BLaER1 (cell line): ENCODE measurements around the gene FOXL3.

Source experiments
- H3K27ac ChIP-seq: shearing (Covaris generic); formaldehyde crosslinking; 2 replicates; pipeline ENCODE4 v1.8.1; 2022
- H3K27me3 ChIP-seq: shearing (Covaris generic); formaldehyde crosslinking; 2 replicates; pipeline ENCODE4 v1.8.1; 2022
- H3K36me3 ChIP-seq: shearing (Covaris generic); formaldehyde crosslinking; 2 replicates; pipeline ENCODE4 v1.8.1; 2022
- H3K4me1 ChIP-seq: shearing (Covaris generic); formaldehyde crosslinking; 2 replicates; pipeline ENCODE4 v1.8.1; 2022
- H3K4me2 ChIP-seq: shearing (Covaris generic); formaldehyde crosslinking; 2 replicates; pipeline ENCODE4 v1.8.1; 2022
- H3K4me3 ChIP-seq: shearing (Covaris generic); formaldehyde crosslinking; 2 replicates; pipeline ENCODE4 v1.8.1; 2022
- H3K9ac ChIP-seq: shearing (Covaris generic); formaldehyde crosslinking; 2 replicates; pipeline ENCODE4 v1.8.1; 2022
- H3K9me3 ChIP-seq: shearing (Covaris generic); formaldehyde crosslinking; 2 replicates; pipeline ENCODE4 v1.8.1; 2022
- H4K20me1 ChIP-seq: shearing (Covaris generic); formaldehyde crosslinking; 2 replicates; pipeline ENCODE4 v1.8.1; 2022
- Cebpa-rat ChIP-seq: shearing (Covaris generic); IDR thresholded peaks from 2 replicates; pipeline ENCODE4 v1.8.1; 2022

FOXL3 gene

GRCh38 chr7:247636-248035 lies 42.3 kb upstream of the FOXL3 start:
- Histone ChIP-seq H3K27me3 (no peaks in the 10 kb centered on the region), H3K4me2 (no peak overlapping the region), H4K20me1 (peaks cover 47% of the 10 kb centered on the region), H3K27ac (no peak overlapping the region), H3K4me3 (no peak overlapping the region), H3K4me1 (no peaks in the 10 kb centered on the region; the same call in 1 of the 2 replicates), H3K9ac (no peak overlapping the region), H3K9me3 (no peaks in the 10 kb centered on the region), H3K36me3 (peaks cover 89% of the 10 kb centered on the region)
- TF ChIP-seq Cebpa-rat: no peak

GRCh38 chr7:248732-249435 lies 41.1 kb upstream of the FOXL3 start:
- Histone ChIP-seq H3K4me1 (no peaks in the 10 kb centered on the region; the same call in 1 of the 2 replicates), H4K20me1 (peaks cover 42% of the 10 kb centered on the region), H3K27me3 (no peaks in the 10 kb centered on the region), H3K9me3 (peaks cover 10% of the 10 kb centered on the region), H3K4me2 (no peak overlapping the region), H3K9ac (no peak overlapping the region), H3K4me3 (no peak overlapping the region), H3K36me3 (peaks cover 99% of the 10 kb centered on the region), H3K27ac (no peak overlapping the region)
- no peak for TF ChIP-seq Cebpa-rat

- peaks cover 100% of the 10 kb centered on the region for H3K36me3 ChIP-seq
- H3K4me2 ChIP-seq: no peak overlapping the region
- no peak overlapping the region for H3K27ac ChIP-seq
- H3K4me3 ChIP-seq: no peak overlapping the region
- H3K27me3 ChIP-seq: no peaks in the 10 kb centered on the region
- peaks cover 31% of the 10 kb centered on the region for H4K20me1 ChIP-seq
- no peaks in the 10 kb centered on the region; the same call in 1 of the 2 replicates for H3K4me1 ChIP-seq
- H3K9ac ChIP-seq: no peak overlapping the region
- TF ChIP-seq Cebpa-rat: no peak
- peaks cover 21% of the 10 kb centered on the region for H3K9me3 ChIP-seq
Measured at GRCh38 chr7:249989-250388, 40.0 kb upstream of the FOXL3 start.

- H3K4me3 ChIP-seq: no peak overlapping the region
- H3K27ac ChIP-seq: no peak overlapping the region
- no peaks in the 10 kb centered on the region; the same call in 1 of the 2 replicates for H3K4me1 ChIP-seq
- H3K9me3 ChIP-seq: peaks cover 26% of the 10 kb centered on the region
- peaks cover 25% of the 10 kb centered on the region for H4K20me1 ChIP-seq
- no peak for TF ChIP-seq Cebpa-rat
- H3K9ac ChIP-seq: no peak overlapping the region
- H3K36me3 ChIP-seq: peaks cover 100% of the 10 kb centered on the region
- no peaks in the 10 kb centered on the region for H3K27me3 ChIP-seq
- H3K4me2 ChIP-seq: no peak overlapping the region
Measured at GRCh38 chr7:250523-250922, 39.4 kb upstream of the FOXL3 start.

GRCh38 chr7:251005-251404 lies 39.0 kb upstream of the FOXL3 start:
- H3K36me3 ChIP-seq: peaks cover 100% of the 10 kb centered on the region
- peaks cover 31% of the 10 kb centered on the region for H3K9me3 ChIP-seq

GRCh38 chr7:251446-252175 lies 38.4 kb upstream of the FOXL3 start:
- Histone ChIP-seq H3K27me3 (no peaks in the 10 kb centered on the region), H4K20me1 (peaks cover 14% of the 10 kb centered on the region; the same call in 1 of the 2 replicates), H3K9me3 (peaks cover 37% of the 10 kb centered on the region), H3K9ac (no peak overlapping the region), H3K4me2 (no peak overlapping the region), H3K36me3 (peaks cover 100% of the 10 kb centered on the region), H3K4me1 (no peaks in the 10 kb centered on the region), H3K27ac (no peak overlapping the region), H3K4me3 (no peak overlapping the region)
- TF ChIP-seq Cebpa-rat: no peak

More at GRCh38 chr7:251005-251404, 39.0 kb upstream of the FOXL3 start:
- H3K9ac ChIP-seq: no peak overlapping the region
- TF ChIP-seq Cebpa-rat: no peak
- peaks cover 21% of the 10 kb centered on the region; the same call in 1 of the 2 replicates for H4K20me1 ChIP-seq
- H3K4me1 ChIP-seq: no peaks in the 10 kb centered on the region; the same call in 1 of the 2 replicates
- H3K27ac ChIP-seq: no peak overlapping the region
- no peak overlapping the region for H3K4me2 ChIP-seq
- H3K27me3 ChIP-seq: no peaks in the 10 kb centered on the region
- H3K4me3 ChIP-seq: no peak overlapping the region

GRCh38 chr7:252216-252965 lies 37.6 kb upstream of the FOXL3 start:
- Histone ChIP-seq H3K9me3 (peaks cover 45% of the 10 kb centered on the region), H3K4me3 (no peak overlapping the region), H3K27me3 (no peaks in the 10 kb centered on the region), H4K20me1 (peaks cover 7% of the 10 kb centered on the region; the same call in 1 of the 2 replicates), H3K9ac (no peak overlapping the region), H3K27ac (no peak overlapping the region), H3K36me3 (peaks cover 100% of the 10 kb centered on the region), H3K4me2 (no peak overlapping the region), H3K4me1 (no peaks in the 10 kb centered on the region)
- no peak for TF ChIP-seq Cebpa-rat

- Histone ChIP-seq H3K36me3 (peaks cover 100% of the 10 kb centered on the region), H4K20me1 (0 out of 2 replicates have a peak, but pooled peaks cover under 1% of the 10 kb centered on the region), H3K9me3 (peaks cover 51% of the 10 kb centered on the region), H3K9ac (no peak overlapping the region), H3K27me3 (no peaks in the 10 kb centered on the region), H3K4me3 (no peak overlapping the region), H3K4me2 (no peak overlapping the region), H3K27ac (no peak overlapping the region), H3K4me1 (no peaks in the 10 kb centered on the region)
- TF ChIP-seq Cebpa-rat: no peak
Measured at GRCh38 chr7:252981-253380, 37.0 kb upstream of the FOXL3 start.

- Histone ChIP-seq H3K36me3 (peaks cover 100% of the 10 kb centered on the region), H4K20me1 (no peaks in the 10 kb centered on the region), H3K4me3 (no peak overlapping the region), H3K4me1 (no peaks in the 10 kb centered on the region), H3K27me3 (no peaks in the 10 kb centered on the region), H3K9me3 (peaks cover 59% of the 10 kb centered on the region), H3K4me2 (no peak overlapping the region), H3K9ac (no peak overlapping the region), H3K27ac (no peak overlapping the region)
- TF ChIP-seq Cebpa-rat: no peak
Measured at GRCh38 chr7:253581-254336, 36.2 kb upstream of the FOXL3 start.
